ENCODE results near the gene PKD2L1.

PKD2L1 gene

DNA sequence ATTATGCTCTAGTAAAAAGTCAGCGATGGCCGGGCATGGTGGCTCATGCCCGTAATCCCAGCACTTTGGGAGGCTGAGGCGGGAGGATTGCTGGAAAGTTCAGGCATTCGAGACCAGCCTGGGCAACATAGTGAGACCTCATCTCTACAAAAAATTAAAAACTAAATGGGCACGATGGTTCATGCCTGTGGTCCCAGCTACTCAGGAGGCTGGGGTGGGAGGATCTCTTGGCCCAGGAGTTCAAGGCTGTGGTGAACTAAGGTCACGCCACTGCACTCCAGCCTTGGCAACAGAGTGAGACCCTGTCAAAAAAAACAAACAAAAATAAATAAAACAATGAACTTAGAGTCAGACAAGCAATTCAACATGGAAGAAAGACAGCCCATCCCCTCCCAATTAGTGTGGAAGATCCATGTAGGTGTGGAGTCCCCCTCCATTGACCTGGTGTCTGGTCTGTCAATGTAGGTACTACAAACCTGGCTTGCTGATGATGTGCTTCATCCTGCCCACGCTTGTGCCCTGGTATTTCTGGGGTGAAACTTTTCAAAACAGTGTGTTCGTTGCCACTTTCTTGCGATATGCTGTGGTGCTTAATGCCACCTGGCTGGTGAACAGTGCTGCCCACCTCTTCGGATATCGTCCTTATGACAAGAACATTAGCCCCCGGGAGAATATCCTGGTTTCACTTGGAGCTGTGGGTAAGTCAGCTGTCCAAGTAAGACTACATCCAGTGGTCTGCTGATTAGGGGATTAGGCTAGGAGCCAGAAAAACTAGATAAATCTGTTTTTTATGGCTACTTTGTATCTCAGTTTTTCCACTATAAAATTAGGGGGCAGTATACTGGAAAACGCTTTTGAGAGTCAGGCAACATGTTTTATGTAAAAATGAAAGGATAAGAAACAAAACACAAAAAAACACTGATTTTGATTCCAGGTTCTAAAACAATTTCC, 26.3 kb upstream of the PKD2L1 start:
- DNase-seq (ENCODE audit: low read depth in 2 of 2): no peak

DNA sequence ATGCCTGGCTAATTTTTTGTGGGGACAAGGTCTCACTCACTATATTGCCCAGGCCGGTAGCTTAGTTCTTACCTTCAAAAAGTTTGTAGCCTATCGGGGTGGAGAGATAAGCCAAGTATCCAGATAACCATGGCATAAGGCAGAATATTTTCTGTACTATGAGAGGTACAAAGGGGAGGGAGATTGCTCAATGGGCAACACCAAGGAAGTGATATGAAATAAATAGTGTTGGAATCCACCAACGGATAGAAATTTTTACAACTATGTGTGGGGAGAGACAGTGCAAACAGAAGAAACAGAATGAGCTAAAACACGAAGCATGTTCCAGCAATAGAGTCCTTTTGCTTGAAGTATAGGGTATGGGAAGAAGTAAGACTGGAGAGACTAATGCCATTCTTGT, 25.1 kb upstream of the PKD2L1 start:
- DNase-seq (ENCODE audit: low read depth in 2 of 2): no peak

DNA sequence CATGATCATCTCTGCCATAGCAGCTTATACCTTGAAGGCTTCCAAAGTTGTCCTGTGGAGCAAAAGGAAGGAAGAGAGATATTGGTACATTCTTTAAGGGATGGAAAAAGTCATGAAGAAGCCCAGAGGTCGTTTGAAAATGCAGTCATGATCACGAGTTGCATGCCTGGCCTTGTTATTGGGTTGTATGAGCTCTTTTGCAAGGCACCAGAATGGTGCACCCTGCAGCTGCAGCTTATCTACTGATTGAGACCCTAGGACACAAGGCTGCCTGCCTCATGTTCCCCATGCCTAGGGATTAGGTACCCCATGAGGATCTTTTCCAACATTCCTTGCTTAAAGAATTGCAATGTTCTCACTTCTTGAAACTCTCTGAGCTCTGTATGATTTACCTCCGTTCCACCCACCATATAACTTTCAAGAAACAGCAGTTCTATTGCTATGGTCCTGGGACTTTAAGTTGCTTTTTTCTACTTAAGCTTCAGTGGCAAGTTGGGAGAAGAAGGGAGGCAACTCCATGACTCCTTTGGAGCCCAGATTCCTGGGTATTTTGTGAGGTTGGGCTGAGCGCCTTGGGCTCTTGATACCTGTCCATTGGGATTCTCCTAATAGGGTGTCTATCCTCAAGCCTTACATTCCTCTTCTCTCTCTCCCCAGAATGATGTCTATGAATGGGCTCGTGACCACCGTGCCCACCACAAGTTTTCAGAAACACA, 23.9 kb upstream of the PKD2L1 start:
- no peak for DNase-seq (ENCODE audit: low read depth in 2 of 2)

DNA sequence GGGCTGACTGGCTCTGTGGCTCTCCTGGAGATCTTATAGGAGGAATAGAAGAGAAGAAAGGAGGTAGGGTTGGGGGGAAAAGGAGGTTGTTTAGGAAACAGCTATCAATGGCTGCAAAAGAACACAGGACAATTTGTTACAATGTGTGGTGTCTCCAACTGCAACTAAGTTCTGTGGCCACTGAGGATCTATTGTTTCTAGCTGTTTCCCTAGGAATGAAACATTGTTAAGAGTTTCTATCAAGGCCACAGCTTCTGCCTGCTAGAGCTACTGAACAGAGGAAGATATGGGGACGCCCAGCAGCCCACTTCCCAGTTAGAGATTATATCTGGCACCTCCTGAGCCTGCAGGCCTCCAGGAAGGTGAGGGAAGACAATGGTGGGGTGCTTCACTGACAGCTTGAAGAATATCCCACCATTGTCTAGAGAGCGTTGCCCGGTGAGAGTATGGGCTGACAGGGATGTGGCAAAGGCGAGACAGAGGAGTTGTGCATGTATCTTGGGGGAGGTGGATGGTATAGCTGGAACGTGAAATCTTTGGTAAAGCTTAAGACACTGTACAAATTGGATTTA, 21.0 kb upstream of the PKD2L1 start:
- no peak for DNase-seq (ENCODE audit: low read depth in 2 of 2)

DNA sequence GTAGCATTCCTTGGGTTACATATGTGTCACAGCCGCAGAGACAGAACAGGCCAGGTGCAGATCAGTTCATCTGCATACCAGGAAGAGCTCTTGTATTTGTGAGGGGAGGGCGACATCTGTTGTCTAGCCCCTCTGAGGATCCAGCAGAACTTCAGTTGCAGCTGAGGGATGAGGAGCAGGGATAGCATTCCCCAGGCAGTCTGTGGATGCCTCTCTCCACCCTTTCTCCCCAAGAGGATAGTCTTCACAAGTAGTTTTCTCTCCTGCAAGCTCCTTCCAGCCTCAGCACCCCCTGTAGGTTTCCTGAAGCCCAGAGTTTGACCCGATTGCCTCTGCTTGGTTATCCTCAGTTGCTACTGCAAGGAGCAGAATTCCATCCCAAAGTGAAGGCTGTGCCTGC, 19.6 kb upstream of the PKD2L1 start:
- DNase-seq (ENCODE audit: low read depth in 2 of 2): no peak

DNA sequence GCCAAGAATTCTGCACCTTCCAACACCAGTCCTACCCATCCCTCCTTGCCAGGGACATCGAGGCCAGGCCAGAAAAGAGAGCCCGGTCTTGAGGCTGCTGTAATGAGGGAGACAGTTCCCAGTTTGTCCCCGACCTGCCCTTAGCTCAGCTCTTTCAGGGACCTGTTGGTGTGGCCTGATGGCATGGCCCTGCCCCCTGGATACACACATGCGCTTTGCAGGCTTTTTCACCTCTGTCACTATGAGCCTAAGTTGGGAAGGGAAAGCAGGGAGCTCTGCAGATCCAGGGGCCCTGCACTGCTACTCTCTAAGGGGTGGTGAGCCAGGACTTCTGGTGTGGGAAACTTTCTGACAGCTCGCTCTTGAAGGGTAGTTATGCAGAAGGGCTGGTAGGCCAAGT, 19.1 kb upstream of the PKD2L1 start:
- DNase-seq (ENCODE audit: low read depth in 2 of 2): no peak

DNA sequence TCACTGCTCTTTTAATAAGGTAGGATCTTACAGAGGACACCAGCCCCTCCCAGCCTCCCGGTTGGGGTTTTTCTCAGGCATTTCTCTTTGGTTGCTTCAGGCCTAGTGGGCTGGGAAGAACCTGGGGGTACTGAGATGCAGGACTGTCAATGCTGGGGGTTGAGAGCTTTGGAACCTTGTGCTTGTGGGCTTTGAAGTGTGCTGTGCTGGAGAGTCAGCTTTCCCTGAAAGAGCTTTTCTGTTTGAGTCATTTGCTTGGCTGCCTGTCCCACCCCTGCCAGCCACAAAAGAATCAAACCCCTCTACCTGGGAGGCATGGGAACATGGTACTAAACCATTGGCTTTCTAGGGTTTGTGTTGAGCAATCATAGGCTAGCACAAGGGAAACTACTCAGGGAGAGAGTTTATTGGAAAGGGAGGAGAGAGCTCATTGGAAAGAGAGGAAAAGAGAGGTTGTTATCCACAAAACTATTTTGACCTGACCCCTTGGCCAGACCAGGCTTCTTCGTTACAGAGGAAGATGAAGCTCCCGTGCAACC, 18.4 kb upstream of the PKD2L1 start:
- no peak for DNase-seq (ENCODE audit: low read depth in 2 of 2)

DNA sequence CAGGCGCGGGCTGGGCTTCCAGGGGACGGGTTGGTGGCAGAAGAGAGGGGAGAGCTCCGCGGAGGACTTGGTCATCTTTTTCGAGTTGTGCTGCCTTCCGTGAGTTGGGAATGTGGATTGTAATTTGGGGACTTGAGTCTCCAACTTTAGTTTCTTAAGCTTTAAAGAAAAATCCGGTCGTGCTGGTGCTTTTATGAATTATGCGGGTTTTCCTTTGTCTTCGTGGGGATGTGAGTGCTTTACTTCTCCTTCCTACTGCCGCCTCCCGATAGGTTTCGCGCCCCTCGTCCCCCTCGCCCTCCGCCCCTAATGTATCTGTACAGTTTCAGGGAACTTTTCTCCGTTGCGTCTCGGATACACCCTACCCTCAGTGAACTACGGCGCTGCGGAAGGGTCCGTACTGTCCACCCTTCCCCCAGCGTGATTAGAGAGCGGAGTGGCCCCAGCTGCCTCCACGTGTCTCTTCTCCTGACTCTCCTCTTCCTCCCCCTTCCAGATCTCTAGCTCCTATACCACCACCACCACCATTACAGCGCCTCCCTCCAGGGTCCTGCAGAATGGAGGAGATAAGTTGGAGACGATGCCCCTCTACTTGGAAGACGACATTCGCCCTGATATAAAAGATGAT, 17.7 kb upstream of the PKD2L1 start:
- DNase-seq (ENCODE audit: low read depth in 2 of 2): no peak

DNA sequence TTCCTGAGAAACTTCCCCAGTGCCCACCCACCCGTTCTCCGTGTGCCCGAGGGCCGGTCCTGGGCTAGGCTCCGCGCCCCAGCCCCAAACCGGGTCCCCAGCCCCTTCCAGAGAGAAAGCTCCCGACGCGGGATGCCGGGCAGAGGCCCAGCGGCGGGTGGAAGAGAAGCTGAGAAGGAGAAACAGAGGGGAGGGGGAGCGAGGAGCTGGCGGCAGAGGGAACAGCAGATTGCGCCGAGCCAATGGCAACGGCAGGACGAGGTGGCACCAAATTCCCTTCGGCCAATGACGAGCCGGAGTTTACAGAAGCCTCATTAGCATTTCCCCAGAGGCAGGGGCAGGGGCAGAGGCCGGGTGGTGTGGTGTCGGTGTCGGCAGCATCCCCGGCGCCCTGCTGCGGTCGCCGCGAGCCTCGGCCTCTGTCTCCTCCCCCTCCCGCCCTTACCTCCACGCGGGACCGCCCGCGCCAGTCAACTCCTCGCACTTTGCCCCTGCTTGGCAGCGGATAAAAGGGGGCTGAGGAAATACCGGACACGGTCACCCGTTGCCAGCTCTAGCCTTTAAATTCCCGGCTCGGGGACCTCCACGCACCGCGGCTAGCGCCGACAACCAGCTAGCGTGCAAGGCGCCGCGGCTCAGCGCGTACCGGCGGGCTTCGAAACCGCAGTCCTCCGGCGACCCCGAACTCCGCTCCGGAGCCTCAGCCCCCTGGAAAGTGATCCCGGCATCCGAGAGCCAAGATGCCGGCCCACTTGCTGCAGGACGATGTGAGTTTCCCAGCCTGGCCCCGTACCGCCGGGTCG, 16.9 kb upstream of the PKD2L1 start, which contains the start of gene SCD:
Gene SCD, plus strand, starts transcription at position 469 of the 803 bp plus-strand sequence. Its CDS starts 272 bp downstream, at position 741.
- peak; percentile 58 to 65 for DNase-seq (ENCODE audit: low read depth in 2 of 2)

DNA sequence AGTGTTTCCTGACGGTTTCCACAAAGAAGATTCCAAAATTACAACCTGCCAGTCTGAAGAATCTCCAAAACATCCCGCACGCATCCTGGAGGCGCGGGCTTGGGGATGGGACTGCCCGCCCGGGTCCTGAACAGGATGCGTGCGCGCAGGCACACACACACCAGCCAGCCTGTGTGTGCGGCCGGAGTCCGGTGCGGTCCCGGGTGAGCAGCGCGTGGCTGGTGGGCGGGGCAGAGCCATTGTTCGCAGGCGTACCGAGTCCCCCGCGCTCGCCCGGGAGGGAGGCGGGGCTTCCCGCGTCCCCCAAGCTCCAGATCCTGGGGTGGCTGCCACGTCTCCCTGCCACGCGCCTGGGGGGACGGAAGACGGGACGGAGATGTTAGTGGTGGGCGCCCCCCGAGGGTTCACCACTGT, 16.3 kb upstream of the PKD2L1 start:
- DNase-seq (ENCODE audit: low read depth in 2 of 2): peak; percentile 37 to 60

DNA sequence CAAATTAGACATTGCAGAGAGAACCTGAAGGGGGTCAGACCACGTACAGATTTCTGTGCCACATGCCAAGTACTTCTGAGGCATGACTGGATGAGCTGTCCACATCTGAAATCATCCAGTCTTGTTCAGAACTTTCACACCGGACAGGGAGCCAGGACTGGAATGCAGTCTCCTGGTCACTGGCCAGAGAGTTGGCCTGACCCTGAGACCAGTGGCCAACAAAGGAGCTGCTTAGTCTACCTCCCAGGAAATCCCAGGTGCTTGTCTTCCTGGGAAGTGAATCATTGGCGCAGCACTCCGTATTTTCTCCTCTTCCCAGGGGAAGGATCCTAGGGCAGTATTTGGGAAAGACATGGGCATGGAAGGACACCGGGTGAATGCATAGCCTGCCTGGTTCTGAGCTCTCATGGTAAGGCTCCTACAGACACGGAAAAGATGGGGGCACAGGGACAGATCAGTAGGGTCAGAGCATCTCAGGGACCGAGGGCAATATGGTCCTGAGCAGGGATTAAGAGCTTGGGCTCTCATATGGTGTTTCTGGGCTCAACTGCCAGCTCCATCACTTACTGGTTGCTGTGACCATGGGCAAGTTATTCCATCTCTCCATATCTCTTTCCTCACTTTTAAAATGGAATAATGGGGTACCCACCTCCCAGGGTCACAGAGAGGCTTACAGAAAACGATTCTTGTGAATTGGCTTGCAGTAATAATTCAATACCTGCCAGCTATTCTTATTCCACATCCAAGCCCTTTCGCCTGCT, 15.7 kb upstream of the PKD2L1 start:
- DNase-seq (ENCODE audit: low read depth in 2 of 2): no peak

DNA sequence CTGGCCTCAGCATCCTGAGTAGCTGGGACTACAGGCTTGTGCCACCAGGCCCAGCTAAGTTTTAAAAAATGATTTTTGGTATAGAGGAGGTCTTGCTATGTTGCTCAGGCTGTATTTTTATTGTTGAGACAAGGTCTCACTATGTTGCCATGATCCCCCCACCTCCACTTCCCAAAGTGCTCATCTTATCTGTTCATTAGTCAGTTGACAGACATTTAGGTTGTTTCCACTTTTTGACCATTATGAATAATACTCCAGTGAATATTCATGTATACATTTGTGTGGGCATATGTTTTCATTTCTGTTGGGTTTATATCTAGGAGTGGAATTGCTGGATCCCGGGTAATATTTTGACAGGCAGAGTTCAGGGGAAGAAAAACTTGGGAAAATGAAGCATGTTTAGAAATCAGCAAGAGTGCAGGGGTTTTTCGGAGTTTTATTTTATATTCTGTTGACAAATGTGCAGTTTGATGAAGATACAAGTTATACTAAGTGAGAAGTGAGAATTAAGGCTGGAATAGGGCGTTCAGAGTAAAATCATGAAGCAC, 14.3 kb upstream of the PKD2L1 start:
- DNase-seq (ENCODE audit: low read depth in 2 of 2): no peak

DNA sequence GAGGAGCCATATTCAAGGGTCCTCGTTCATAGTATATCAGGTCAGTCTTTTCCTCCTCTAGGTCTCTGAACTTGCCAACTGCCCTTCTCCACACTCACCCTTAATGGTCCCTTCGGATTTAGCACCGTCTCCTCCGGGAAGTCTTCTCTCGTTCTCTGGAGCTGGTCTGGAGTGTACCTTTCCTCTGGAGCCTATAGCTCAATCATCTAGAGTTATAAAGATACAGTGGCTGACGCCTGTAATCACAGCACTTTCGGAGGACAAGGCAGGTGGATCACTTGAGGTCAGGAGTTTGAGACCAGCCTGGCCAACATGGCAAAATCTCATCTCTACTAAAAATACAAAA, 12.6 kb upstream of the PKD2L1 start:
- DNase-seq (ENCODE audit: low read depth in 2 of 2): no peak

DNA sequence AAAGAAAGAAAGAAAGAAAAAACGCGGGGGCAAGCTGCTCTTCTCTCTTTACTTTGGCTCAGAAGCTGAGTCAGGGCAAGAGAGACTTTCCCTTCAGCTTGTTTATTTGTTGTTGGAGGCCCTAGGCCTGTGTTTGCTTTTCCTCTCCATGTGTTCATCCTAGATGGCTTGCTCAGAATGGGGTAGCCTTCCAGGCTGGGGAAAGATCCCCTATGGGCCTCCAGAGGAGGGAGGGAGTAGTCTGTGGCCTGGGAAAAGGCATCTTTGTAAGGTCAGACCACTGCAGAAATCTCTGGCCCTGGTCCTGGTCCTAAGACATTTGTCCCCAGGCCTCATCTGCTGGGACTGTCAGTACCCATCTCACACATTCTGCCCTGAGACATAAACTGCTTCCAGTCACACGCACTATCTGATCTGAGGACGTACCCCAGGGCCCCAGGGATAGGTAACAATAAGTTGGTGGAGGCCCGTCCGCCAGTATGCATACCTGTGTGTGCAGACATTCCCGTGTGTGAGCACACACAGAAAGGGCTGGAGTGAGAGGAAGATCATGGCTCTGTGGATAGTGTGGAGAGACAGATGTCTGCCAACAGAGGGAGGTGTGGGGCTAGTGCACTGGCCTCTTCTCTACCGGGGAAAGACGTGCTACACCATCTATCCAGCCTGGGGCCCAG, 12.1 kb upstream of the PKD2L1 start:
- DNase-seq (ENCODE audit: low read depth in 2 of 2): peak; percentile 21 to 28

DNA sequence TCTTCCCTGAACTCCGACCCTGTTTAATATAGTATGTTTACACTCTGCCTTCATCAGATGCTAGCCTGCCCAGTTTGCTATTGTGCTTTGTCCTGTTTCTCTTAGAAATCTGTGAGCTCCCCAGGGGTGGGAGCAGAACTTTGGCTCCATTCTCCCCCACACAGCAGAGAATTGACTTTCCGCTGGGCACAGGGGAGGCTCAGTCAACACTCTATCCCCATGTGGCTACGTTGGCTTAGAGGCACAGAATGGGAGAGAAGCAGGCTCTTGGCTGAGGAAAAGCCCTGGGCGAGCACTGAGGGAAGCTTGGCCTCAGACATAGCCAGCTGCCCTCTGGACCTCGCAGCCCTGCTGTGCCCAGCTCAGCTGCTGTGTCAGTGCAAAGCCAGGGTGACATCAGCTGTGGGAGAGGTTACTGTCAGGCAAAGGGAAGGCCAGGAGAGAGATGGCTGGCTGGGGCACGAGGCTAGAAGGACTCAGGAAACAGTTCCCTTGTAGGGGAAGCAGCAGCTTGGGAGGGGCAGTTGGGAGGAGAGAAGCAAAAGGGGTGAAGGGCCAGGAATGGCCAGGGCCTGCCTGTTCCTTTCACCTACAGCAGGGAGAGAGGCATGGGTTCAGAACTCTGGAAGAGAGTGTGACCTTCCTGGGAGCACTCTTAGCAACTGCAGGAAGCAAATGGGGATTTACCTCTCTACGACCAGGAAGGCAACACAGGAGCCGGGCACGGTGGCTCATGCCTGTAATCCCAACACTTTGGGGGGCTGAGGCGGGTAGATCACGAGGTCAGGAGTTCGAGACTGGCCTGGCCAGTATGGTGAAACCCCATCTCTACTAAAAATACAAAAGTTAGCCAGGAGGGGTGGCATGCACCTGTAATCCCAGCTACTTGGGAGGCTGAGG, 11.2 kb upstream of the PKD2L1 start:
- no peak for DNase-seq (ENCODE audit: low read depth in 2 of 2)

DNA sequence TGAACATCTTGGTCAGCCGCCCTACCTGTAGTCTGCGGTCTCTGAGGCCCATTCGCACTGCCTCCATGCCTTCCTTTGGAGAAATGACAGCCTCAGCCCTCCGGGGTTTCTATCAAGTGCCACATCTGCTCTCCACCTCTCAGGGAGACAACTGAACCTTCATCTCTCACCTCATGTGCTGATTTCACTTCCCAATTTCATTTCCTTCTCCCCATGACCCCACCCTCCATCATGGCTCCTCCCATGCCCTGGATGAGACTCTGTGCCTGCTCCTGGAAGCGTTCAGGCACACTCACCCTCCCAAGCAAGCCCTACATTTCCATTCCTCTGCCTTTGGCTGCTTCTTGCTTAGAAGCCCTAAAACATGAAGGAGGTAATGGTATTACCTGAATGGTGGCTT, 9.2 kb upstream of the PKD2L1 start:
- DNase-seq (ENCODE audit: low read depth in 2 of 2): no peak

DNA sequence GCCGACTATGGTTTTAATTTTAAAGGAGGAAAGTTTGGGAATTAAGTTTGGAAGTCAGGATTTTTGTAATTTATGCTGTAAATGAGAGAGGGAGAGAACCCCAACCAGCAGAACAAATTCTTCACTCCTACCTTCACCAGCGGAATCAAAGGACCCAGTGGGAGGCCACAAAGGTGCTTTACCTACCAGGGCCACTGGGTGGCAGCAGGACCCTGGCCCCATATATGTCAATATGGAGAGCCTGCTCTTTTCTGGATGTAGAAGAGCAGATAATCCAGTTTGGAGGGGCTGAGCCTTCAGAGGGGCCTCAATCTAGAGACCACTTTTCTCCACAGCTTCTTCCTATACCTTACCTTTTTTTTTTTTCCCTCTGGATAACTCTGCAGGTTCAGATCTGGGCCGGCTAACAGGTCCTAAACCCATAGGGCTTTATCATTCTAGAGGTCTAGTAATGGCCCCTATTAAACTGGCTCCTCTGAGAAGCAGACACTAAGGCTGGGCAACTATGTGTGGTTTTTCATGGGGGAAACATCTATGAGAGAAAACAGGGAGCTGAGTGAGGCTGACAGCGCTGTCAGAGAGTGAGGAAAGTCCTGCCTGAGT, 8.5 kb upstream of the PKD2L1 start:
- DNase-seq (ENCODE audit: low read depth in 2 of 2): peak; percentile 73 to 74

DNA sequence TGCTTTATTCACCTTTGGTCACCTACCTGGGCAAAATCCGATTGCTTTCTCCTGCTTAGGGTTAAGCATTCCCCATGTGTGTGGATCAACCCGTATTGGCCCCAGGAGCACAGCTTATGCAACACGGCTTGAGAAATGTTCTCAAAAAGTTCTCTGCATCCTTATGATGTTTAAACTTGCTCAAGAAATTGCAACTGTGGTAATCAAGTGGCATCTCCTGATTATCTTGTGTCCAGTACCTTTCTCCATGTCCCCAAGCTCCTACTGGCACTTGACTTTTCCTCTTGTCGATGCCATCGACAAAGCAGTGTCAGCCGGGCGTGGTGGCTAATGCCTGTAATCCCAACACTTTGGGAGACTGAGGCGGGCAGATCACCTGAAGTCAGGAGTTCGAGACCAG, 4.7 kb upstream of the PKD2L1 start:
- no peak for DNase-seq (ENCODE audit: low read depth in 2 of 2)

All from stimulated activated CD4-positive, alpha-beta T cell treated with anti-CD3 and anti-CD28 coated beads, Interleukin-1b, Interleukin-23, amount 100 ng/mL, for 4 hours (primary cell).